Caco-2 (cell line): ENCODE data around the gene FEV. TPM values are rescaled to one million over a fixed set of nuclear protein-coding genes. Genes with fewer than 3 reads are reported as not detected.

ENCODE experiments used
- BruUV-seq: library from RNA; stranded (reverse); fragments of 400-500 nt; replicated peaks from 2 replicates; lab custom pipeline; 2021; lab: Mats Ljungman, UMichigan
- CTCF ChIA-PET: fragments of 300-600 bp; sonication (Branson Sonifier 250); formaldehyde crosslinking; loops from one replicate; lab custom pipeline; 2022; ENCODE audit warnings: antibody characterized with exemption; lab: Charles Lee
- POLR2A ChIA-PET: fragments of 300-600 bp; sonication (Branson Sonifier 250); formaldehyde crosslinking; loops from one replicate; lab custom pipeline; 2022; ENCODE audit warnings: antibody characterized with exemption; lab: Charles Lee
- DNase-seq, 2 experiments: peaks; one replicate each; pipeline versions ENCODE4 v3.0.0 to v3.0.0-alpha.2; 2020 to 2022
- H3K27me3 ChIP-seq: replicated peaks from 2 replicates; pipeline ENCODE4 v1.6.0; 2011; ENCODE audit warnings: low read length; ENCODE audit not compliant: control insufficient read depth, insufficient read depth
- H3K36me3 ChIP-seq: 2 replicates; pipeline ENCODE4 v1.5.1; 2011; ENCODE audit warnings: low read length; ENCODE audit not compliant: control insufficient read depth, insufficient read depth
- H3K4me1 ChIP-seq: fragments of 250-450 bp; sonication (Bioruptor Pico); 2 replicates; pipeline ENCODE4 v1.5.1; 2020; ENCODE audit warnings: mild to moderate bottlenecking
- H3K4me3 ChIP-seq: 2 replicates; pipeline ENCODE4 v1.5.1; 2011; ENCODE audit warnings: low read depth, mild to moderate bottlenecking, control low read depth, low read length
- H3K9me3 ChIP-seq: fragments of 250-450 bp; sonication (Bioruptor Pico); 2 replicates; pipeline ENCODE4 v1.5.1; 2020; ENCODE audit warnings: mild to moderate bottlenecking, moderate library complexity
- H3K27ac Mint-ChIP-seq: one replicate; pipeline ENCODE4 v1.8.0; 2022; ENCODE audit warnings: mixed read lengths; ENCODE audit not compliant: unreplicated experiment
- H3K27me3 Mint-ChIP-seq: one replicate; pipeline ENCODE4 v1.8.0; 2022; ENCODE audit warnings: mixed read lengths; ENCODE audit not compliant: insufficient read depth, unreplicated experiment
- H3K36me3 Mint-ChIP-seq: one replicate; pipeline ENCODE4 v1.8.0; 2022; ENCODE audit warnings: mild to moderate bottlenecking, mixed read lengths; ENCODE audit not compliant: insufficient read depth, unreplicated experiment
- H3K4me1 Mint-ChIP-seq: one replicate; pipeline ENCODE4 v1.8.0; 2022; ENCODE audit warnings: low read depth, mixed read lengths; ENCODE audit not compliant: unreplicated experiment
- H3K4me3 Mint-ChIP-seq: one replicate; pipeline ENCODE4 v1.8.0; 2022; ENCODE audit warnings: mild to moderate bottlenecking, moderate library complexity, mixed read lengths; ENCODE audit not compliant: unreplicated experiment
- H3K9me3 Mint-ChIP-seq: one replicate; pipeline ENCODE4 v1.8.0; 2022; ENCODE audit warnings: mixed read lengths; ENCODE audit not compliant: unreplicated experiment
- CTCF ChIP-seq, 2 experiments: fragments of 200-600 bp in 1 of 2; IDR thresholded peaks; 1 replicate in 1 of 2; 2 replicates in 1 of 2; pipeline versions ENCODE4 v1.5.1 to v1.8.0; 2011 to 2022; ENCODE audit warnings: antibody characterized with exemption in 1 of 2, control low read depth in 1 of 2, inconsistent platforms in 1 of 2, low read depth in 1 of 2, low read length in 1 of 2, mild to moderate bottlenecking in 1 of 2, moderate library complexity in 1 of 2; ENCODE audit not compliant: insufficient read depth in 1 of 2, severe bottlenecking in 1 of 2, unreplicated experiment in 1 of 2
- intact Hi-C: fragments of 100-400 bp; cut with micrococcal nuclease; formaldehyde crosslinking; loops from one replicate; pipeline ENCODE4 v1.10.0; 2022; ENCODE audit not compliant: unreplicated experiment
- total RNA-seq: library from RNA; stranded (reverse); gene quantifications from 2 replicates; pipeline ENCODE4 v1.2.3, GENCODE V29; 2022

The FEV gene
- total RNA-seq, 1 experiment from 2014 or later = not detected

GRCh38 chr2:218997731-218998130 is 12.7 kb upstream of the FEV start:
- Histone ChIP-seq H3K27me3 (peaks cover 2% of the 10 kb centered on the region), H3K9me3 (no peaks in the 10 kb centered on the region), H3K4me1 (peaks cover 29% of the 10 kb centered on the region), H3K36me3 (no peaks in the 10 kb centered on the region), H3K4me3 (no peak overlapping the region)
- no peak overlapping the region for H3K27ac Mint-ChIP-seq
- POLR2A ChIA-PET = no interaction called here
- DNase-seq = no peak
- no TSS peak for BruUV-seq
- no peaks in the 10 kb centered on the region for H3K36me3 Mint-ChIP-seq
- H3K4me3 Mint-ChIP-seq = no peak overlapping the region
- peaks cover 3% of the 10 kb centered on the region for H3K27me3 Mint-ChIP-seq
- CTCF ChIA-PET = no interaction called here
- peaks cover 9% of the 10 kb centered on the region for H3K4me1 Mint-ChIP-seq
- no peaks in the 10 kb centered on the region for H3K9me3 Mint-ChIP-seq
- intact Hi-C loops = no loop called here
- no peak for TF ChIP-seq CTCF (IDR thresholded peaks at IDR 0.05; ENCODE audit: insufficient read depth in 1 of 2, low read depth in 1 of 2, low read length in 1 of 2, severe bottlenecking in 1 of 2, unreplicated experiment in 1 of 2)

GRCh38 chr2:218996937-218997336 is 12.0 kb upstream of the FEV start:
- Histone ChIP-seq H3K4me1 (peaks cover 27% of the 10 kb centered on the region), H3K9me3 (no peaks in the 10 kb centered on the region), H3K36me3 (no peaks in the 10 kb centered on the region), H3K27me3 (peaks cover 2% of the 10 kb centered on the region), H3K4me3 (no peak overlapping the region)
- ChIA-PET CTCF (interaction anchor here (1.1 to 1.2 kb wide), 2 partner anchors 8 to 158 kb away, joined by 3 to 4 read pairs; no protein-coding TSS in a partner anchor), POLR2A (no interaction called here)
- no TSS peak for BruUV-seq
- Mint-ChIP-seq H3K36me3 (no peaks in the 10 kb centered on the region), H3K27ac (no peak overlapping the region), H3K4me3 (peak overlapping the region; percentile 82), H3K9me3 (no peaks in the 10 kb centered on the region), H3K4me1 (peaks cover 9% of the 10 kb centered on the region), H3K27me3 (peaks cover 3% of the 10 kb centered on the region)
- no peak for DNase-seq
- intact Hi-C loops = loop anchor here (1.0 kb wide), 1 partner anchor 32 kb away; no protein-coding TSS in a partner anchor
- TF ChIP-seq CTCF (IDR thresholded peaks at IDR 0.05; ENCODE audit: insufficient read depth in 1 of 2, low read depth in 1 of 2, low read length in 1 of 2, severe bottlenecking in 1 of 2, unreplicated experiment in 1 of 2) = no peak

GRCh38 chr2:218995972-218996711 is 11.2 kb upstream of the FEV start:
- H3K4me3 ChIP-seq = peak overlapping the region; percentile 47
- H3K4me1 ChIP-seq = peaks cover 21% of the 10 kb centered on the region
- TSS peak; percentile 38 for BruUV-seq
- H3K9me3 ChIP-seq = no peaks in the 10 kb centered on the region
- H3K36me3 ChIP-seq = no peaks in the 10 kb centered on the region
- Mint-ChIP-seq H3K9me3 (no peaks in the 10 kb centered on the region), H3K27ac (peak overlapping the region; percentile 83), H3K4me3 (peak overlapping the region; percentile 82), H3K4me1 (peaks cover 9% of the 10 kb centered on the region), H3K27me3 (peaks cover 6% of the 10 kb centered on the region), H3K36me3 (no peaks in the 10 kb centered on the region)
- intact Hi-C loops = loop anchor here (1.0 kb wide), 1 partner anchor 33 kb away; no protein-coding TSS in a partner anchor
- peak; percentile 93 to 95 for TF ChIP-seq CTCF (IDR thresholded peaks at IDR 0.05; ENCODE audit: insufficient read depth in 1 of 2, low read depth in 1 of 2, low read length in 1 of 2, severe bottlenecking in 1 of 2, unreplicated experiment in 1 of 2)
- DNase-seq = peak; percentile 88 to 95
- ChIA-PET POLR2A (no interaction called here), CTCF (interaction anchor here (0.6 to 1.2 kb wide), 12 partner anchors 9 to 467 kb away, joined by 3 to 8 read pairs (median 4); partner anchors contain the start of gene CDK5R2)
- H3K27me3 ChIP-seq = peaks cover 2% of the 10 kb centered on the region
